Karpas-422 (cell line): ENCODE results near the gene AP3S2. TPM values are rescaled to one million over a fixed set of nuclear protein-coding genes. Genes with fewer than 3 reads are reported as not detected.

Experiments used
- DNase-seq: peaks from one replicate; pipeline ENCODE4 v3.0.0-alpha.2; 2015
- H2AFZ ChIP-seq: fragments of 200-600 bp; sonication (generic); 2 replicates; pipeline ENCODE4 v1.6.1; 2014; ENCODE audit warnings: antibody characterized with exemption, low read length, mixed read lengths
- H3K27ac ChIP-seq: fragments of 200-600 bp; sonication (generic); 2 replicates; pipeline ENCODE4 v1.5.1; 2014; ENCODE audit warnings: mild to moderate bottlenecking, low read length, moderate library complexity
- H3K27me3 ChIP-seq: fragments of 200-600 bp; sonication (generic); 2 replicates; pipeline ENCODE4 v1.6.1; 2014; ENCODE audit warnings: low read length, mixed read lengths
- H3K36me3 ChIP-seq: fragments of 200-600 bp; sonication (generic); 2 replicates; pipeline ENCODE4 v1.6.1; 2014; ENCODE audit warnings: low read length, mixed read lengths; ENCODE audit not compliant: insufficient read depth
- H3K4me1 ChIP-seq: fragments of 200-600 bp; sonication (generic); 2 replicates; pipeline ENCODE4 v1.6.1; 2014; ENCODE audit warnings: mild to moderate bottlenecking, low read length, mixed read lengths
- H3K4me2 ChIP-seq: fragments of 200-600 bp; sonication (generic); 2 replicates; pipeline ENCODE4 v1.6.1; 2014; ENCODE audit warnings: low read length, low read depth, mild to moderate bottlenecking; ENCODE audit not compliant: poor library complexity, severe bottlenecking
- H3K4me3 ChIP-seq: fragments of 200-600 bp; sonication (generic); 2 replicates; pipeline ENCODE4 v1.5.1; 2014; ENCODE audit warnings: mild to moderate bottlenecking, antibody characterized with exemption, low read length, mixed read lengths
- H3K79me2 ChIP-seq: fragments of 200-600 bp; sonication (generic); 2 replicates; pipeline ENCODE4 v1.6.1; 2014; ENCODE audit warnings: mild to moderate bottlenecking, low read length, mixed read lengths
- H3K9ac ChIP-seq: fragments of 200-600 bp; sonication (generic); 2 replicates; pipeline ENCODE4 v1.6.0; 2014; ENCODE audit warnings: low read length
- H3K9me2 ChIP-seq: fragments of 200-600 bp; sonication (generic), shearing (Covaris generic); replicated peaks from 2 replicates; pipeline ENCODE4 v1.6.0; 2014; ENCODE audit warnings: mild to moderate bottlenecking, low read length, moderate library complexity; ENCODE audit not compliant: insufficient read depth
- H3K9me3 ChIP-seq: fragments of 300-700, 200-600 bp; sonication (generic); 2 replicates; pipeline ENCODE4 v1.6.1; 2014; ENCODE audit warnings: low read length, mixed read lengths
- H4K20me1 ChIP-seq: fragments of 200-600 bp; sonication (generic); 2 replicates; pipeline ENCODE4 v1.6.1; 2014; ENCODE audit warnings: mild to moderate bottlenecking, antibody characterized with exemption, low read length, low read depth; ENCODE audit not compliant: insufficient read depth
- total RNA-seq: library from RNA; depleted of rRNA; stranded (reverse); fragments of >200 nt; shearing (Covaris generic); gene quantifications from 2 replicates; pipeline ENCODE4 v1.2.3, GENCODE V29; 2014; ENCODE audit warnings: low replicate concordance

Gene AP3S2
- total RNA-seq, 1 experiment from 2014 or later: 29.3 TPM

DNA sequence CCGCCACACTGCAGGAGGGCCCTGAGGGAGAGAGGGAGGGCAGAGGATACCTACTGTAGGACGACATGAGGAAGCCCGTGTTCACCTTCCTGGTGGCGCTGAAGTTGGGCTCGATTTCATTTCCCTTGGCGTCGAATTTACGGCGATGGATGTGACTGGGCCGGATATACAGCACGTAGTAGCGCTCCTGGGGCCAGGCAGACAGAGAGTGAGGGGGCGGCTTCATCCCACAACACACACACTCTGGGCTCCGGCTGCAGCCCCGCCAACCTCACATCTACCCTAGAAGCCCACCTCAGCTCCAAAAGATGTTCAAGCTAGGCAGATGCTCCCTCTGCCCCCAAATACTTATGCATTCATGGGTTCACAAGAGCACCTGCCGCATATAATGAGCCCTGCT, 14.4 kb upstream of the AP3S2 start:
- Histone ChIP-seq H3K4me3 (no peak overlapping the region), H3K4me1 (no peaks in the 10 kb centered on the region), H2AFZ (no peak overlapping the region), H3K79me2 (no peaks in the 10 kb centered on the region), H4K20me1 (no peaks in the 10 kb centered on the region), H3K9me2 (no peaks in the 10 kb centered on the region), H3K36me3 (no peaks in the 10 kb centered on the region), H3K9ac (no peak overlapping the region), H3K27me3 (no peaks in the 10 kb centered on the region), H3K4me2 (no peak overlapping the region), H3K27ac (no peak overlapping the region), H3K9me3 (no peaks in the 10 kb centered on the region)
- no peak for DNase-seq

GRCh38 chr15:89907289-89907688, 13.5 kb upstream of the AP3S2 start:
- Histone ChIP-seq H4K20me1 (no peaks in the 10 kb centered on the region), H3K4me1 (no peaks in the 10 kb centered on the region), H3K79me2 (no peaks in the 10 kb centered on the region), H3K36me3 (no peaks in the 10 kb centered on the region), H3K4me2 (no peak overlapping the region), H3K27ac (no peak overlapping the region), H3K9me3 (no peaks in the 10 kb centered on the region), H3K9me2 (no peaks in the 10 kb centered on the region), H2AFZ (no peak overlapping the region), H3K9ac (no peak overlapping the region), H3K27me3 (no peaks in the 10 kb centered on the region), H3K4me3 (no peak overlapping the region)
- DNase-seq: no peak

DNA sequence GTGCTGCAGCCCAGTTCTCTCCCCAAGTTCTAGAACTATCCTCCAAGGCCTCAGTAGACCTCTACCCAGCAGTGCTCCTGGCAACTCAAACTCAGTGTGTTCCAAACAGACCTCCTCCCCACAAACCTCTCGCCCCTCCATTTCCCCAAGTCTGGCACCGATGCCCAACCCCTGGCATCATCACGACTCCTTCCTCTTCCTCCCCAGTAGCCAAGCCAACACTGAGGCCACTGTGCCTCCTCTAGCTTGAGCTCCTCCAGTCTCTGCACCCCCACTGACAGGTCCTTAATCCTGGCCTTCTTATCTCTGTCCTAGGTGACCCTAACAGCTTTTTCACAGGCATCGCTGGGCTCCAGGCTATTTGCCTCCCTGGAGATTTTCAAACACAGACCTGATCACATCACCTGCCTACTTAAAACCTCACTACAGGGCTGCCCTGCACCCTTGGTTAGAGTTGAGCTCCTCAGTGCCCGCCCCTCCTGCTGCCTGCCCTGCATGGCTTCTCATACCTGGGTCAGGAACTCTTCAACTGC, 12.1 kb upstream of the AP3S2 start:
- Histone ChIP-seq H3K27me3 (no peaks in the 10 kb centered on the region), H3K9me2 (no peaks in the 10 kb centered on the region), H3K4me1 (no peaks in the 10 kb centered on the region), H3K36me3 (no peaks in the 10 kb centered on the region), H3K27ac (no peak overlapping the region), H3K4me3 (no peak overlapping the region), H3K9ac (no peak overlapping the region), H4K20me1 (no peaks in the 10 kb centered on the region), H2AFZ (no peak overlapping the region), H3K79me2 (no peaks in the 10 kb centered on the region), H3K9me3 (no peaks in the 10 kb centered on the region), H3K4me2 (no peak overlapping the region)
- no peak for DNase-seq

- H3K4me1 ChIP-seq: no peaks in the 10 kb centered on the region
- no peak overlapping the region for H2AFZ ChIP-seq
- no peaks in the 10 kb centered on the region for H3K9me2 ChIP-seq
- H3K27me3 ChIP-seq: no peaks in the 10 kb centered on the region
- no peaks in the 10 kb centered on the region for H3K36me3 ChIP-seq
- H3K4me2 ChIP-seq: no peak overlapping the region
- no peak overlapping the region for H3K9ac ChIP-seq
- H4K20me1 ChIP-seq: no peaks in the 10 kb centered on the region
- H3K79me2 ChIP-seq: no peaks in the 10 kb centered on the region
- no peak for DNase-seq
- H3K4me3 ChIP-seq: no peak overlapping the region
- no peaks in the 10 kb centered on the region for H3K9me3 ChIP-seq
- H3K27ac ChIP-seq: no peak overlapping the region
Observed at GRCh38 chr15:89904519-89904918, 10.7 kb upstream of the AP3S2 start.

DNA sequence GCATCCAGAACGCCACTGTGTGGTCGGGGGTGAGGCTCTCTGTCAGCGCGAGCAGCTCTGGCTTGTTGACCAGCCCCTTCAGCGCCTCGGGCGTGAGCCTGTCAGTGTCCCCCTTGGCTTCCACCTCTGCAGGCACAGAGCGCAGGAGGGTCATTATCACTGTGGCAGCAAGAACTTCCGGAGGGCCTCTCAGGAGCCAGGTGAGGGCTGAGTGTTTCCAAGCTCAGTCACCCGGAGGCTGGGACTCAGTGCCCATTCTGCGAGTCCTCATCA, 10.0 kb upstream of the AP3S2 start:
- no peaks in the 10 kb centered on the region for H3K9me3 ChIP-seq
- H3K4me3 ChIP-seq: no peak overlapping the region
- H3K27me3 ChIP-seq: no peaks in the 10 kb centered on the region
- H3K79me2 ChIP-seq: no peaks in the 10 kb centered on the region
- H3K9ac ChIP-seq: no peak overlapping the region
- no peaks in the 10 kb centered on the region for H3K9me2 ChIP-seq
- H3K27ac ChIP-seq: no peak overlapping the region
- H4K20me1 ChIP-seq: no peaks in the 10 kb centered on the region
- H3K4me2 ChIP-seq: no peak overlapping the region
- no peak for DNase-seq
- H3K4me1 ChIP-seq: peaks cover 5% of the 10 kb centered on the region
- H3K36me3 ChIP-seq: no peaks in the 10 kb centered on the region
- H2AFZ ChIP-seq: no peak overlapping the region

GRCh38 chr15:89903015-89903857, 9.4 kb upstream of the AP3S2 start:
- Histone ChIP-seq H3K9me3 (no peaks in the 10 kb centered on the region), H3K9ac (no peak overlapping the region), H2AFZ (no peak overlapping the region), H3K4me3 (no peak overlapping the region), H3K36me3 (no peaks in the 10 kb centered on the region), H3K4me1 (peaks cover 7% of the 10 kb centered on the region), H3K79me2 (no peaks in the 10 kb centered on the region), H4K20me1 (no peaks in the 10 kb centered on the region), H3K27ac (no peak overlapping the region), H3K4me2 (no peak overlapping the region), H3K27me3 (no peaks in the 10 kb centered on the region), H3K9me2 (no peaks in the 10 kb centered on the region)
- DNase-seq: no peak

DNA sequence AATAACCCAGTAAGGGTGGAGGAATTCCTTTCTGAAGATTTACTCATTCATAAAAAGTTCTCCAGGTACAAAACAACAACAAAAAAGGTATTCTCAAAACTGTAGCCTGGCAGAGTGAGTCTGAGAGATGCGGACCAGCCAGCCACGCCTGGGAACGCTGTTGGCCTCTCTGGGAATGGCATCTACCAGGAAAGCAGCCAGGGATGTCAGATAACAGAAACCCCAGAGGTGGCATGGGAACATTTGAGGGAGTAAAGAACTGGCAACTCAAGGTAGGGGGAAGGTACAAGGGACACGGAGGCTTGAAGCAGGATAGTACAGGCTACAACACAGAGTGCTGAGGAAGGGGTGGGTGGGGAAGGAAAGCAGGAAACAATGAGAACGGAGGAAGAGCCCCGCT, 7.1 kb upstream of the AP3S2 start:
- Histone ChIP-seq H3K27me3 (no peaks in the 10 kb centered on the region), H3K79me2 (no peaks in the 10 kb centered on the region), H3K4me1 (peaks cover 8% of the 10 kb centered on the region), H2AFZ (no peak overlapping the region), H3K36me3 (no peaks in the 10 kb centered on the region), H3K27ac (no peak overlapping the region), H3K4me3 (no peak overlapping the region), H3K9me3 (no peaks in the 10 kb centered on the region), H4K20me1 (no peaks in the 10 kb centered on the region), H3K4me2 (no peak overlapping the region), H3K9me2 (no peaks in the 10 kb centered on the region), H3K9ac (no peak overlapping the region)
- DNase-seq: no peak

GRCh38 chr15:89899951-89900567, 6.3 kb upstream of the AP3S2 start:
- Histone ChIP-seq H4K20me1 (no peaks in the 10 kb centered on the region), H3K9me3 (no peaks in the 10 kb centered on the region), H3K79me2 (no peaks in the 10 kb centered on the region), H3K9me2 (no peaks in the 10 kb centered on the region), H2AFZ (no peak overlapping the region), H3K4me1 (peaks cover 8% of the 10 kb centered on the region), H3K27me3 (no peaks in the 10 kb centered on the region), H3K9ac (no peak overlapping the region), H3K4me2 (no peak overlapping the region), H3K4me3 (no peak overlapping the region), H3K36me3 (no peaks in the 10 kb centered on the region), H3K27ac (no peak overlapping the region)
- DNase-seq: no peak
